ENCODE data around the gene NISCH.

Gene NISCH

DNA sequence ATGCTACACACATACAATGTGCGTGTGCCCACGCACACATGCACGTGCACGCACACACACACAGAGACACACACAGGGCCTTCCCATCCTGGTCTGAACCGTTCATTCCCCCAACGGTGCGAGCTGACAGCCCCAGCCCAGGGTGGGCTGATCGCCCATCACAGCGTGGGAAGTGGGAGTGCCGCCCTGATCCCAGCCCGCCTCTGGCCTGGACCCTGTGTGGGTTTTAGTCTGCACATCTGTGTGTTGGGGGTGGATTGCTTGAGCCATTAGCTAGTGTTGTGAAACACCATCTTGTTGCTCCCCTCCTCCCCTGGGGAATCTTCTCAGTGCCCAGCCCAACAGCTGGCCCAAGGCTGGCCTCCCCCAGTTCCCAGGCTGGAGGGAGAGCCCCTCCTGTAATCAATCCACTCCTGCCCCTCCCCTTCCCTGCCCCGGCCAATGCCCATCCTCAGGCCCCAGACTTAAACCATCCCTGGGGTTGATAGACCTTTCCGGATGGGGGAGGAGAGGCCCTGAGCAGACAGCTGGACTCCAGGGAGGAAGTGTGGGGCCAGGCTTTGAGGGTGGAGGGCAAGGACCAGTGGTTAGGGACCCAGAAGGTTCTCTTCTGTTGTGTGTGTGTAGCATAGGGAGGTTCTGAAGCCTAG, 18.8 kb upstream of the NISCH start:
- Histone ChIP-seq H4K8ac (ENCODE audit: low read depth, low read length) (no peak overlapping the region), H3K4ac (ENCODE audit: low read depth, low read length) (no peak overlapping the region), H2AFZ (ENCODE audit: insufficient read depth, low read length, poor library complexity) (no peak overlapping the region), H3K36me3 (ENCODE audit: control insufficient read depth in 1 of 2, insufficient read depth in 2 of 2, low read length in 2 of 2) (no peaks in the 10 kb centered on the region), H3K23ac (ENCODE audit: low read length) (no peak overlapping the region), H4K12ac (ENCODE audit: low read depth, low read length) (no peak overlapping the region), H4K91ac (ENCODE audit: low read depth, low read length) (no peak overlapping the region), H3K79me2 (ENCODE audit: control insufficient read depth, insufficient read depth, low read length, poor library complexity) (no peaks in the 10 kb centered on the region), H3K9me3 (ENCODE audit: insufficient read depth, low read depth, low read length) (no peaks in the 10 kb centered on the region), H3K4me1 (ENCODE audit: control insufficient read depth in 1 of 2, insufficient read depth in 2 of 2, low read length in 2 of 2) (no peaks in the 10 kb centered on the region), H2BK12ac (ENCODE audit: low read length) (no peak overlapping the region), H2BK5ac (ENCODE audit: low read depth, low read length, poor library complexity) (no peak overlapping the region), H3K27ac (ENCODE audit: low read depth, low read length) (no peak overlapping the region), H3K4me2 (ENCODE audit: low read length) (no peak overlapping the region), H2AK5ac (ENCODE audit: low read length) (no peak overlapping the region), H3K14ac (ENCODE audit: low read length) (no peak overlapping the region), H3K9ac (ENCODE audit: low read length) (no peak overlapping the region), H3K4me3 (ENCODE audit: low read depth, low read length) (no peak overlapping the region), H3K18ac (ENCODE audit: low read length) (no peak overlapping the region), H3K79me1 (ENCODE audit: low read length) (no peaks in the 10 kb centered on the region), H2BK120ac (ENCODE audit: insufficient read depth, low read length, poor library complexity) (no peak overlapping the region), H3K27me3 (ENCODE audit: insufficient read depth, low read length) (no peaks in the 10 kb centered on the region)
- WGBS (ENCODE audit: extremely low coverage, insufficient coverage, insufficient read length): no CpG with 5 or more reads among the region's 13 CpGs
- no peak for DNase-seq

DNA sequence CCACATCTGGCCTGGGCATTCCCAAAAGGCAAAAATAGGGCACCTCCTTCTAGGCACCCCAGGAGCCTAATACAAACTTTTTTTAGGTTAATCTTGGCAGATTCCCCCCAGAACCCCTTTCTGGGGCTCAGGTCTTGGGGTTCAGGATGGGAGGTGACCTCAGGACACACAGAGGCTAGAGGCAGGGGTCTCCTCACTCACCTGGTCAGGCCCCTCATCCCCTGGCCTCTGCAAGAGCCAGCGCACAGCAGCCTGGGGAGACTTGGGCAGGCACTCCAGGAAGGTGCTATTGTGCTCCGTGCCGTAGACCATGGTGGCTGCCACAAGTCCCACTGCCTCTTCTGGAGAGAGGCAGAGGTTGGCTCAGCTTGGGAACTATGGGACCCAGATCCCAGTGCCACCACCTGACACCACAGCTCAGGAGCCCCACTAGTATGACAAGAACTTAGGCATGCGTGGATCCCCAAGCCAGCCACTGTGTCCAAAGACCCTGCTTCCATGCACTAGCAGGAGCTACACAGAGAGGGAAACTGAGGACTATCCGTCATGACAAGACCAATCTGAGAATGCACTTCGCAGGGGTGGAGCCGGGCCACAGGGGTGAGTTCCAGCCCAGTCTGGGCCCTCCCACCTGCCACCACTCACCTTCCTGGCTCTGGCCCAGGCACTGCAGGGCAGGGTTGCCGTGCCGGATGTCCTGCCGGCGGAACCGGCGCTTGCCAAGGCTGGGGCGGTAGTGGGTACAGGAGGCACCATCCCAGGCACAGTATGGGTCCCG, 17.9 kb upstream of the NISCH start:
- H3K4me2 ChIP-seq (ENCODE audit: low read length): no peak overlapping the region
- H3K4me3 ChIP-seq (ENCODE audit: low read depth, low read length): no peak overlapping the region
- H3K4me1 ChIP-seq (ENCODE audit: control insufficient read depth in 1 of 2, insufficient read depth in 2 of 2, low read length in 2 of 2): no peaks in the 10 kb centered on the region
- no peak overlapping the region for H3K4ac ChIP-seq (ENCODE audit: low read depth, low read length)
- H2AK5ac ChIP-seq (ENCODE audit: low read length): no peak overlapping the region
- no peaks in the 10 kb centered on the region for H3K27me3 ChIP-seq (ENCODE audit: insufficient read depth, low read length)
- no peaks in the 10 kb centered on the region for H3K36me3 ChIP-seq (ENCODE audit: control insufficient read depth in 1 of 2, insufficient read depth in 2 of 2, low read length in 2 of 2)
- no peak overlapping the region for H4K8ac ChIP-seq (ENCODE audit: low read depth, low read length)
- DNase-seq: no peak
- no peak overlapping the region for H2BK5ac ChIP-seq (ENCODE audit: low read depth, low read length, poor library complexity)
- H2BK12ac ChIP-seq (ENCODE audit: low read length): no peak overlapping the region
- no peak overlapping the region for H3K23ac ChIP-seq (ENCODE audit: low read length)
- H3K79me1 ChIP-seq (ENCODE audit: low read length): no peaks in the 10 kb centered on the region
- no peak overlapping the region for H3K9ac ChIP-seq (ENCODE audit: low read length)
- no CpG with 5 or more reads among the region's 15 CpGs for WGBS (ENCODE audit: extremely low coverage, insufficient coverage, insufficient read length)
- H3K14ac ChIP-seq (ENCODE audit: low read length): no peak overlapping the region
- H4K91ac ChIP-seq (ENCODE audit: low read depth, low read length): no peak overlapping the region
- no peak overlapping the region for H3K27ac ChIP-seq (ENCODE audit: low read depth, low read length)
- H2BK120ac ChIP-seq (ENCODE audit: insufficient read depth, low read length, poor library complexity): no peak overlapping the region
- H2AFZ ChIP-seq (ENCODE audit: insufficient read depth, low read length, poor library complexity): no peak overlapping the region
- no peak overlapping the region for H4K12ac ChIP-seq (ENCODE audit: low read depth, low read length)
- H3K9me3 ChIP-seq (ENCODE audit: insufficient read depth, low read depth, low read length): no peaks in the 10 kb centered on the region
- no peaks in the 10 kb centered on the region for H3K79me2 ChIP-seq (ENCODE audit: control insufficient read depth, insufficient read depth, low read length, poor library complexity)
- H3K18ac ChIP-seq (ENCODE audit: low read length): no peak overlapping the region

DNA sequence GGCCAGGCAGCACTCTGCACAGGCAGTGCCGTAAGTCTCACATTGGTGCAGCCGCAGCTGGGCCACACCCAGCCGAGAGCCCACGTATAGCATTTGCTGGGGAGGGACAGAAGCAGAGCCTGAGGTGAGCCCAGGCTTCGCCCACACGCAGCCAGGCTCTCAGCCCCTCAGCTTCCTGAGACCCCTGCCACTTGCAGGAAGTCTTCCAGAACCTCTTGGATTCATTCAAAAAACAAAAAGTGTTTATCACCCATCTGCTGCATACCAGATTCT, 17.4 kb upstream of the NISCH start:
- H2BK12ac ChIP-seq (ENCODE audit: low read length): no peak overlapping the region
- H2AFZ ChIP-seq (ENCODE audit: insufficient read depth, low read length, poor library complexity): no peak overlapping the region
- no peaks in the 10 kb centered on the region for H3K27me3 ChIP-seq (ENCODE audit: insufficient read depth, low read length)
- H4K12ac ChIP-seq (ENCODE audit: low read depth, low read length): no peak overlapping the region
- WGBS (ENCODE audit: extremely low coverage, insufficient coverage, insufficient read length): no CpG with 5 or more reads among the region's 6 CpGs
- DNase-seq: no peak
- H3K4ac ChIP-seq (ENCODE audit: low read depth, low read length): no peak overlapping the region
- H3K79me1 ChIP-seq (ENCODE audit: low read length): no peaks in the 10 kb centered on the region
- H3K4me2 ChIP-seq (ENCODE audit: low read length): no peak overlapping the region
- no peak overlapping the region for H3K9ac ChIP-seq (ENCODE audit: low read length)
- no peak overlapping the region for H3K4me3 ChIP-seq (ENCODE audit: low read depth, low read length)
- H4K8ac ChIP-seq (ENCODE audit: low read depth, low read length): no peak overlapping the region
- H3K23ac ChIP-seq (ENCODE audit: low read length): no peak overlapping the region
- H2BK120ac ChIP-seq (ENCODE audit: insufficient read depth, low read length, poor library complexity): no peak overlapping the region
- no peak overlapping the region for H3K14ac ChIP-seq (ENCODE audit: low read length)
- H4K91ac ChIP-seq (ENCODE audit: low read depth, low read length): no peak overlapping the region
- H3K9me3 ChIP-seq (ENCODE audit: insufficient read depth, low read depth, low read length): no peaks in the 10 kb centered on the region
- no peak overlapping the region for H2BK5ac ChIP-seq (ENCODE audit: low read depth, low read length, poor library complexity)
- no peaks in the 10 kb centered on the region for H3K36me3 ChIP-seq (ENCODE audit: control insufficient read depth in 1 of 2, insufficient read depth in 2 of 2, low read length in 2 of 2)
- H3K27ac ChIP-seq (ENCODE audit: low read depth, low read length): no peak overlapping the region
- H3K18ac ChIP-seq (ENCODE audit: low read length): no peak overlapping the region
- no peaks in the 10 kb centered on the region for H3K79me2 ChIP-seq (ENCODE audit: control insufficient read depth, insufficient read depth, low read length, poor library complexity)
- no peaks in the 10 kb centered on the region for H3K4me1 ChIP-seq (ENCODE audit: control insufficient read depth in 1 of 2, insufficient read depth in 2 of 2, low read length in 2 of 2)
- no peak overlapping the region for H2AK5ac ChIP-seq (ENCODE audit: low read length)

GRCh38 chr3:52438579-52439425, 16.6 kb upstream of the NISCH start:
- Histone ChIP-seq H3K27ac (ENCODE audit: low read depth, low read length) (no peak overlapping the region), H4K8ac (ENCODE audit: low read depth, low read length) (no peak overlapping the region), H2BK12ac (ENCODE audit: low read length) (no peak overlapping the region), H3K4ac (ENCODE audit: low read depth, low read length) (no peak overlapping the region), H3K18ac (ENCODE audit: low read length) (no peak overlapping the region), H2BK5ac (ENCODE audit: low read depth, low read length, poor library complexity) (no peak overlapping the region), H3K79me2 (ENCODE audit: control insufficient read depth, insufficient read depth, low read length, poor library complexity) (no peaks in the 10 kb centered on the region), H3K27me3 (ENCODE audit: insufficient read depth, low read length) (no peaks in the 10 kb centered on the region), H2BK120ac (ENCODE audit: insufficient read depth, low read length, poor library complexity) (no peak overlapping the region), H4K12ac (ENCODE audit: low read depth, low read length) (no peak overlapping the region), H3K23ac (ENCODE audit: low read length) (no peak overlapping the region), H3K14ac (ENCODE audit: low read length) (no peak overlapping the region), H2AFZ (ENCODE audit: insufficient read depth, low read length, poor library complexity) (no peak overlapping the region), H3K4me1 (ENCODE audit: control insufficient read depth in 1 of 2, insufficient read depth in 2 of 2, low read length in 2 of 2) (no peaks in the 10 kb centered on the region), H3K79me1 (ENCODE audit: low read length) (no peaks in the 10 kb centered on the region), H4K91ac (ENCODE audit: low read depth, low read length) (no peak overlapping the region), H3K4me2 (ENCODE audit: low read length) (no peak overlapping the region), H3K36me3 (ENCODE audit: control insufficient read depth in 1 of 2, insufficient read depth in 2 of 2, low read length in 2 of 2) (no peaks in the 10 kb centered on the region), H3K4me3 (ENCODE audit: low read depth, low read length) (no peak overlapping the region), H3K9ac (ENCODE audit: low read length) (no peak overlapping the region), H3K9me3 (ENCODE audit: insufficient read depth, low read depth, low read length) (no peaks in the 10 kb centered on the region), H2AK5ac (ENCODE audit: low read length) (no peak overlapping the region)
- DNase-seq: no peak
- no CpG with 5 or more reads among the region's 9 CpGs for WGBS (ENCODE audit: extremely low coverage, insufficient coverage, insufficient read length)
